Neural cell (in vitro differentiated cells): Measurements from ENCODE around the gene IL1A.

Source experiments
- CTCF ChIP-seq: fragments of 450-650 bp; IDR thresholded peaks from 2 replicates; pipeline ENCODE4 v1.5.1; 2014; ENCODE audit warnings: antibody characterized with exemption, mild to moderate bottlenecking, moderate library complexity; ENCODE audit not compliant: poor library complexity, severe bottlenecking
- EP300 ChIP-seq: fragments of 450-650 bp; conservative IDR thresholded peaks from 2 replicates; pipeline ENCODE4 v1.6.1; 2014; ENCODE audit warnings: antibody characterized with exemption, mild to moderate bottlenecking, moderate library complexity; ENCODE audit not compliant: poor library complexity, severe bottlenecking
- MXI1 ChIP-seq: fragments of 450-650 bp; conservative IDR thresholded peaks from 2 replicates; pipeline ENCODE4 v1.6.1; 2014; ENCODE audit warnings: antibody characterized with exemption, mild to moderate bottlenecking; ENCODE audit not compliant: poor library complexity, severe bottlenecking
- POLR2AphosphoS5 ChIP-seq: IDR thresholded peaks from 2 replicates; pipeline ENCODE4 v1.6.1; 2012
- RAD21 ChIP-seq: fragments of 450-650 bp; conservative IDR thresholded peaks from 2 replicates; pipeline ENCODE4 v1.6.1; 2014; ENCODE audit warnings: antibody characterized with exemption, mild to moderate bottlenecking, moderate library complexity
- REST ChIP-seq: IDR thresholded peaks from 2 replicates; pipeline ENCODE4 v1.6.1; 2012; ENCODE audit warnings: borderline replicate concordance
- TAF1 ChIP-seq: IDR thresholded peaks from 2 replicates; pipeline ENCODE4 v1.6.1; 2012; ENCODE audit warnings: low read depth

DNA sequence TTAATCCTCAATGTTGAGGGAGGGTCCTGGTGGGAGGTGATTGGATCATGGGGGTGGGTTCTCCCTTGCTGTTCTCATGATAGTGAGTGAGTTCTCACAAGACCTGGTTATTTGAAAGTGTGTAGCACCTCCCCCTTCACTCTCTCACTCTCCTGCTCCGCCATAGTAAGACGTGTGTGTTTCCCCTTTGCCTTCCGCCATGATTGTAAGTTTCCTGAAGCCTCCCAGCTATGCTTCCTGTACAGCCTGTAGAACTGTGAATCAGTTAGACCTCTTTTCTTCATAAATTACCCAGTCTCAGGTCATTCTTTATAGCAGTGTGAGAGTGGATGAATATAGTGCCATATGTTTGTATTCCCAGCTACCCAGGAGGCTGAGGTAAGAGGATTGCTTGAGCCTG, 42.7 kb upstream of the IL1A start:
- TF ChIP-seq EP300 (no peak), CTCF (no peak), MXI1 (no peak), POLR2AphosphoS5 (no peak), REST (no peak), RAD21 (no peak), TAF1 (no peak)
